Suprapubic skin (tissue), 4 donors: ENCODE results near the gene ADCK2. TPM values are rescaled to one million over a fixed set of nuclear protein-coding genes. Genes with fewer than 3 reads are reported as not detected.
A peak's percentile ranks its signal among the peaks of the same experiment; 100 is the strongest.

Source experiments
- DNase-seq, 2 donors: peaks; one replicate each; pipeline ENCODE4 v3.0.0-alpha.2; 2019; ENCODE audit warnings: low spot score in 2 of 2
- H3K27ac ChIP-seq: fragments of 200-600 bp; sonication (generic); one replicate; pipeline ENCODE4 v1.5.1; 2019
- H3K27me3 ChIP-seq: fragments of 200-600 bp; sonication (generic); one replicate; pipeline ENCODE4 v1.5.1; 2019
- H3K36me3 ChIP-seq: fragments of 200-600 bp; sonication (generic); one replicate; pipeline ENCODE4 v1.5.1; 2019
- H3K4me1 ChIP-seq: fragments of 200-600 bp; sonication (generic); one replicate; pipeline ENCODE4 v1.5.1; 2019
- H3K4me3 ChIP-seq: fragments of 200-600 bp; sonication (generic); one replicate; pipeline ENCODE4 v1.5.1; 2019; ENCODE audit warnings: mild to moderate bottlenecking
- H3K9me3 ChIP-seq: fragments of 200-600 bp; sonication (generic); one replicate; pipeline ENCODE4 v1.5.1; 2019
- EP300 ChIP-seq: sonication (generic); formaldehyde crosslinking; IDR thresholded peaks from one replicate; pipeline ENCODE4 v1.6.1; 2017; ENCODE audit warnings: antibody characterized with exemption
- POLR2A ChIP-seq, 2 donors: fragments of 450-650 bp; IDR thresholded peaks; one replicate each; pipeline ENCODE4 v1.6.1; 2017; ENCODE audit warnings: antibody characterized with exemption in 2 of 2, mild to moderate bottlenecking in 2 of 2, moderate library complexity in 2 of 2
- POLR2AphosphoS5 ChIP-seq, 3 donors: sonication (generic); formaldehyde crosslinking; IDR thresholded peaks; one replicate each; pipeline ENCODE4 v1.6.1; 2017; ENCODE audit warnings: antibody characterized with exemption in 3 of 3
- WGBS: methylation state at CpG from one replicate; pipeline ENCODE4 v1.1.5; 2018; 5-methylcytosine and 5-hydroxymethylcytosine counted together
- total RNA-seq, 4 donors: library from RNA; depleted of rRNA; stranded (reverse); fragments of >200 nt; gene quantifications; one replicate each; pipeline ENCODE4 v1.1.0, GENCODE V29; 2016
- TF ChIP-seq, protein P1 (sequence below), 2 donors: fragments of 200-600 bp in 1 of 2; fragments of 450-650 bp in 1 of 2; sonication (generic) in 1 of 2; IDR thresholded peaks; one replicate each; pipeline ENCODE4 v1.5.1; 2016 to 2019; ENCODE audit warnings: antibody characterized with exemption in 2 of 2, mild to moderate bottlenecking in 1 of 2, moderate library complexity in 1 of 2

The ADCK2 gene
- total RNA-seq, 4 donors from 2014 or later: 41.2 to 65.9 (median 53.3) TPM

DNA sequence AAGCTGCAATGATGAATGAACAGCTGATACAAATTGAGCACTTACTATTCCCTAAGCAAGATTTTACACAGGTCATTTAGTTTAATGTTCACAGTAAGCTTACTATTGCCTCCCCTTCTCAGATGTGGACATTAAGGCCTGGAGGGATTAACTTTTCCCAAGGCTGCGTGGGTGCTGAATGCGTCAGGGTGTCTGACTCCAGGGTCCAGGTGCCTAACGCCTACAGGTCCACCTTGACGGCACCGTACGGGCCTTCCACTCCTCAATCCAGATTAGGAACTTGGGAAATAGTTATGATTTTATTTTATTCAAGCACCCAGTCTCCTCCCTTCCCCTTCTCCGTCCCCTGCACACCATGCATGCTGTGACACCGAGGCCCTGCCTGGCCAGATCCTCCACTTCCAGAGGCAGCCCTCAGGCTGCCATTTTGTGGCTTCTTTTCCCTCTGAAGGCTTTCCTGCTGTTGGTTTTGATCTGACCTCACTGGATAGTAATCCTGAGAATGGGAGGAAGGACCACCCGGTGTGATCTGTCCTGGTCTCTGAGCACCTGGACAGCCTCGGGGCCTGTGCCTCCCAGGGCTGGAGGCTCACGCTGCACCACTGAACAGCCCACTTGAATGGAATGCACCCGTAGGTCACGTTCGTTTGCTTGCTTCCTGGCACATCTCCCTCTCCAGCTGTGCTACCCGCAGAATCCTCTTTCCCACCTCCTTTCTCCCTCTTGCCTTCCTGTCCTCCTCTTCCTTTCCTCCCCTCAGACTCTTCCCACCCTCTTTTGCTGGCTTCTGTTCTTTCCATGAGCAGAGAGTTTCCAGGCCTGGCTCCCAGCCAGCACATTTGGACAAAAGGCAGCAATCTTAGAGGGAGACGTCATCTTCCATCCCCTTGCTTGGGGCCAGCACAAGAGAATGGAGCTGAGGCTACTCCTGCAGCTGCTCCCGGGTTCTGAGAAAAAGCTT is 46.6 kb upstream of the ADCK2 start:
- Histone ChIP-seq H3K4me1 (peaks cover 18% of the 10 kb centered on the region), H3K27me3 (no peaks in the 10 kb centered on the region), H3K36me3 (no peaks in the 10 kb centered on the region), H3K27ac (peak overlapping the region; percentile 47), H3K4me3 (no peak overlapping the region), H3K9me3 (no peaks in the 10 kb centered on the region)
- WGBS: 50% methylated on average over 17 of the region's 17 CpGs
- DNase-seq: peak; percentile 91 to 92
- TF ChIP-seq POLR2AphosphoS5 (IDR thresholded peaks at IDR 0.05) (peak in 1 of 3 donors; percentile 43), EP300 (no peak), POLR2A (IDR thresholded peaks at IDR 0.05) (no peak)
- TF ChIP-seq, protein P1, sequence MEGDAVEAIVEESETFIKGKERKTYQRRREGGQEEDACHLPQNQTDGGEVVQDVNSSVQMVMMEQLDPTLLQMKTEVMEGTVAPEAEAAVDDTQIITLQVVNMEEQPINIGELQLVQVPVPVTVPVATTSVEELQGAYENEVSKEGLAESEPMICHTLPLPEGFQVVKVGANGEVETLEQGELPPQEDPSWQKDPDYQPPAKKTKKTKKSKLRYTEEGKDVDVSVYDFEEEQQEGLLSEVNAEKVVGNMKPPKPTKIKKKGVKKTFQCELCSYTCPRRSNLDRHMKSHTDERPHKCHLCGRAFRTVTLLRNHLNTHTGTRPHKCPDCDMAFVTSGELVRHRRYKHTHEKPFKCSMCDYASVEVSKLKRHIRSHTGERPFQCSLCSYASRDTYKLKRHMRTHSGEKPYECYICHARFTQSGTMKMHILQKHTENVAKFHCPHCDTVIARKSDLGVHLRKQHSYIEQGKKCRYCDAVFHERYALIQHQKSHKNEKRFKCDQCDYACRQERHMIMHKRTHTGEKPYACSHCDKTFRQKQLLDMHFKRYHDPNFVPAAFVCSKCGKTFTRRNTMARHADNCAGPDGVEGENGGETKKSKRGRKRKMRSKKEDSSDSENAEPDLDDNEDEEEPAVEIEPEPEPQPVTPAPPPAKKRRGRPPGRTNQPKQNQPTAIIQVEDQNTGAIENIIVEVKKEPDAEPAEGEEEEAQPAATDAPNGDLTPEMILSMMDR (IDR thresholded peaks at IDR 0.05): no peak

DNA sequence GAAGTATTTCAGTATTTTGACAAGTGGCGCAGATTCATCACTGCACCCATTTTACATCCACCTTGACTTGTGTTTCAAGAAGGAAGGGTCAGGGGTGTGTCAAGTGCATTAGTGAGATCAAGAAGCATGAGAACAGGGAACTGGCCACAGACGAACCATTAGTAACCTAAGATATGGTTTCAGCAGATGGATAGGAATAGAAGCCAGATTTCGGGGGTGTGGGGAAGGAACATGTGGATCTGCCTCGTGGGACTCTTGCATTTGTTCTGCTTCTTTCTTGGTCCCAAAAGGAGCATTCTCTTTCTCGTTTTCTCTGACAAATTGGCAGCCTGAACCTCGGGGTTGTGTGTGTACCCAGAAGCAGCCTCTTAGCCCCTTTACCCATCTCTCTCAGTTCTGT is 41.7 kb upstream of the ADCK2 start:
- no peaks in the 10 kb centered on the region for H3K27me3 ChIP-seq

DNA sequence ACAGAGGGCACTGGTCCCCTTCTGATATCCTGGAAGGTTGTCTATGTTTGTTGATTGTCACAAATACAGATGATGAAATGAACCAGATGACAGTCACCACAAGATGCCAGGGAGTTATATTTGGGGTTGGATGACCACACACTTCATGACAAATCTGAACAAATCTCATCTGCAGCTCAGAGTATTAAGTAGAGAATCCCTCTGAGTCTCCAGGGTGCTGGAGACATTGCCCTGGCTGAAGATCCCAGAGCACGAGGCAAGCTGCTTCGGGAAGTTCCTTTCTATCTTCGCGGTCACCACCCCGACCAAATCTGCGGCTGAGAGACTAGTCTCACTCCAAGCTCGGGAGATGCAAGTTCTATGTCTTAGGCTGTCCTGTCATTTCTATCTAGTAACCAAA is 41.1 kb upstream of the ADCK2 start:
- 61% methylated on average over 7 of the region's 7 CpGs for WGBS
- Histone ChIP-seq H3K9me3 (no peaks in the 10 kb centered on the region), H3K27ac (peak overlapping the region; percentile 61), H3K36me3 (no peaks in the 10 kb centered on the region), H3K27me3 (no peaks in the 10 kb centered on the region), H3K4me1 (peaks cover 17% of the 10 kb centered on the region), H3K4me3 (no peak overlapping the region)
- no peak for DNase-seq
- TF ChIP-seq POLR2A (IDR thresholded peaks at IDR 0.05): no peak
- TF ChIP-seq, protein P1 (IDR thresholded peaks at IDR 0.05): no peak
- TF ChIP-seq EP300: no peak
- no peak for TF ChIP-seq POLR2AphosphoS5 (IDR thresholded peaks at IDR 0.05)

More for the DNA sequence above, 41.7 kb upstream of the ADCK2 start:
- H3K36me3 ChIP-seq: no peaks in the 10 kb centered on the region
- no peak overlapping the region for H3K4me3 ChIP-seq
- peaks cover 23% of the 10 kb centered on the region for H3K4me1 ChIP-seq
- DNase-seq: no peak
- no peaks in the 10 kb centered on the region for H3K9me3 ChIP-seq
- TF ChIP-seq, protein P1 (IDR thresholded peaks at IDR 0.05): no peak
- TF ChIP-seq EP300 (no peak), POLR2A (IDR thresholded peaks at IDR 0.05) (no peak), POLR2AphosphoS5 (IDR thresholded peaks at IDR 0.05) (no peak)
- peak overlapping the region; percentile 61 for H3K27ac ChIP-seq
- WGBS: 52% methylated on average over 6 of the region's 6 CpGs

DNA sequence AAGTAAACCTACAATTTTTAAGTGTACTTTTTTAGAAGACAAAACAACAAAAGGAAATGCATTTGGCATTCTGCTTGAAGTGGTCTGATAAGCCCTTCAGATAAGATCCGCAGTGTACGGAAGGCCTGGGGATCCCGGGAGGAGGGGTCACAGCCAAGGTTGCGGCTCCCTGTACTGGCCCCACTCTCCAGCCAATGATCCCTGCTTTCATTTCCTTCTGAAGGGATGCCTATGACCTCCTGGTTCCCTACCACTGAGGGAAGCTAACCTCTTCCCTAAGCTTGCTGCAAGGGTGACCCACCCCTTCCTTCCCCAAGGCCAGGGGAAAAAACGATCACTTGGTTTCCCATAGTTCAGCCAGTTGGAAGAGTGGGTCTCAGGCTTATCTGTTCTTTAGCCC is 37.4 kb upstream of the ADCK2 start:
- Histone ChIP-seq H3K4me1 (peaks cover 34% of the 10 kb centered on the region), H3K27ac (no peak overlapping the region)
- WGBS: 65% methylated on average over 5 of the region's 5 CpGs

DNA sequence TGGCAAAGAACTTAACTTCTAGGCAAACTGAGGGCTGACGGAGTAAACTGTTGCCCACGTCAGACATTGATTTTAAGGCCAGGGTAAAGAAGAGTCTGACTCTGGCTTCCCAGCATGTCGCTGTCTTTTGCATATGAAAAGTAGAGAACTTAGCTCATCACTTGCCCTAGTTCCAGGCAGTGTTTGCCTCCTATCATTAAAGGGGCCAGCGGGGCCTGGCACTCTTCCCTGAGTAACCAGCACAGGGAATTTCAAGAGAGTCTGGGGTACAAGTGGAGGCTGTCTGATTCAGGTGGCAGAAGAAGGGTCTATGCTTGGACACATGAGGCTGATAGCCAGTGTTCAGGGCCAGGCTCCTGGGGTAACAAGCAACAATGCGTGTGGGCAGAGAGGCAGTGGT is 36.9 kb upstream of the ADCK2 start:
- no peak for DNase-seq
- 62% methylated on average over 5 of the region's 5 CpGs for WGBS
- no peak for TF ChIP-seq POLR2A (IDR thresholded peaks at IDR 0.05)
- TF ChIP-seq, protein P1 (IDR thresholded peaks at IDR 0.05): no peak
- TF ChIP-seq POLR2AphosphoS5 (IDR thresholded peaks at IDR 0.05): no peak
- no peak for TF ChIP-seq EP300
- Histone ChIP-seq H3K9me3 (no peaks in the 10 kb centered on the region), H3K4me1 (peaks cover 37% of the 10 kb centered on the region), H3K4me3 (no peak overlapping the region), H3K27me3 (peaks cover 25% of the 10 kb centered on the region), H3K36me3 (no peaks in the 10 kb centered on the region), H3K27ac (no peak overlapping the region)

More for the DNA sequence above, 37.4 kb upstream of the ADCK2 start:
- TF ChIP-seq POLR2A (IDR thresholded peaks at IDR 0.05): no peak
- TF ChIP-seq, protein P1 (IDR thresholded peaks at IDR 0.05): no peak
- no peak for TF ChIP-seq POLR2AphosphoS5 (IDR thresholded peaks at IDR 0.05)
- no peak for TF ChIP-seq EP300
- Histone ChIP-seq H3K27me3 (peaks cover 22% of the 10 kb centered on the region), H3K9me3 (no peaks in the 10 kb centered on the region), H3K36me3 (no peaks in the 10 kb centered on the region), H3K4me3 (no peak overlapping the region)
- DNase-seq: no peak
